HepG2 (cell line): Measurements from ENCODE around the gene MYO1B. TPM values are rescaled to one million over a fixed set of nuclear protein-coding genes. Genes with fewer than 3 reads are reported as not detected.

Source experiments
- ATAC-seq: fragments of 200-7000 bp; cut with Tn5 transposase; 3 replicates; pipeline ENCODE4 v1.9.1; 2020; ENCODE audit warnings: mild to moderate bottlenecking, moderate library complexity
- BruUV-seq: library from RNA; stranded (reverse); fragments of 400-500 nt; replicated peaks from 2 replicates; lab custom pipeline; 2021; lab: Mats Ljungman, UMichigan
- CTCF ChIA-PET: fragments of 300-600 bp; formaldehyde crosslinking; extraction: SDS; loops from one replicate; lab custom pipeline; 2021; ENCODE audit warnings: low total read pairs, inconsistent platforms, low intra/inter-chr PET ratio; lab: Yijun Ruan, JAX
- POLR2A ChIA-PET: fragments of 350-600 bp; sonication (Branson Sonifier 250); formaldehyde crosslinking; loops from one replicate; lab custom pipeline; 2020; ENCODE audit warnings: antibody characterized with exemption, inconsistent platforms; lab: Yijun Ruan, JAX
- DNase-seq: peaks from one replicate; pipeline ENCODE4 v3.0.0-alpha.2; 2015; ENCODE audit warnings: low spot score
- FAIRE-seq: peaks from 3 replicates; lab custom pipeline; 2011; peaks lifted over from hg19 to GRCh38; lab: Jason Lieb, UNC
- H2AFZ ChIP-seq: one replicate; pipeline ENCODE4 v1.6.1; 2011; ENCODE audit warnings: low read length, inconsistent platforms
- H3K27ac ChIP-seq: fragments of 300-600 bp; 3 replicates; pipeline ENCODE4 v1.8.0; 2011; ENCODE audit warnings: mixed run types, mild to moderate bottlenecking, mixed read lengths, low read length, inconsistent platforms; ENCODE audit not compliant: insufficient read depth; ENCODE audit errors: extremely low read length
- H3K27me3 ChIP-seq, 2 experiments: fragments of 200-600 bp in 1 of 2; 2 replicates in 1 of 2; 3 replicates in 1 of 2; pipeline versions ENCODE4 v1.6.0 to v1.8.0; 2011; ENCODE audit warnings: low read length in 2 of 2, mild to moderate bottlenecking in 2 of 2, moderate library complexity in 2 of 2, inconsistent platforms in 1 of 2; ENCODE audit not compliant: insufficient read depth in 2 of 2, control insufficient read depth in 1 of 2
- H3K36me3 ChIP-seq, 2 experiments: fragments of 200-600 bp in 1 of 2; replicated peaks in 1 of 2; 2 replicates in 1 of 2; 3 replicates in 1 of 2; pipeline versions ENCODE4 v1.5.1 to v1.8.0; 2011; ENCODE audit warnings: low read length in 2 of 2, inconsistent platforms in 1 of 2; ENCODE audit not compliant: insufficient read depth in 2 of 2, control insufficient read depth in 1 of 2
- H3K4me1 ChIP-seq: 2 replicates; pipeline ENCODE4 v1.5.1; 2012; ENCODE audit warnings: low read length, inconsistent platforms; ENCODE audit not compliant: insufficient read depth
- H3K4me2 ChIP-seq: 2 replicates; pipeline ENCODE4 v1.6.0; 2011; ENCODE audit warnings: low read depth, low read length, inconsistent platforms
- H3K4me3 ChIP-seq, 3 experiments: fragments of 200-600 bp in 1 of 3; sonication (generic), shearing (Covaris generic) in 1 of 3; replicated peaks in 1 of 3; 2 replicates each; pipeline ENCODE4 v1.5.1; 2011 to 2016; ENCODE audit warnings: low read length in 3 of 3, inconsistent platforms in 2 of 3, low read depth in 2 of 3, mild to moderate bottlenecking in 2 of 3, control low read depth in 1 of 3, mixed read lengths in 1 of 3; ENCODE audit not compliant: insufficient read depth in 1 of 3
- H3K79me2 ChIP-seq: one replicate; pipeline ENCODE4 v1.6.1; 2011; ENCODE audit warnings: low read length, inconsistent platforms; ENCODE audit not compliant: insufficient read depth
- H3K9ac ChIP-seq: 2 replicates; pipeline ENCODE4 v1.6.0; 2011; ENCODE audit warnings: mild to moderate bottlenecking, low read depth, low read length, inconsistent platforms; ENCODE audit not compliant: insufficient read depth
- H3K9me3 ChIP-seq: 2 replicates; pipeline ENCODE4 v1.5.1; 2012; ENCODE audit warnings: mild to moderate bottlenecking, low read length
- H4K20me1 ChIP-seq: 2 replicates; pipeline ENCODE4 v1.6.0; 2011; ENCODE audit warnings: inconsistent platforms, mild to moderate bottlenecking, low read length, moderate library complexity; ENCODE audit not compliant: insufficient read depth
- CHD4 ChIP-seq: fragments of 200-600 bp; sonication (generic); IDR thresholded peaks from 2 replicates; pipeline ENCODE4 v1.7.0; 2017; ENCODE audit warnings: mild to moderate bottlenecking, low read length, borderline replicate concordance
- ETV5 ChIP-seq: IDR thresholded peaks from 2 replicates; pipeline ENCODE4 v1.6.1; 2018; ENCODE audit warnings: missing biosample characterization, missing genetic modification reagents, inconsistent platforms, borderline replicate concordance
- HNF4A ChIP-seq: sonication (generic); formaldehyde crosslinking; IDR thresholded peaks from 2 replicates; pipeline ENCODE4 v1.4.0; 2020; ENCODE audit warnings: missing genetic modification reagents
- KMT2B ChIP-seq: IDR thresholded peaks from 2 replicates; pipeline ENCODE4 v1.6.1; 2016; ENCODE audit warnings: missing genetic modification reagents, missing compliant biosample characterization
- SCMH1 ChIP-seq: sonication (generic); formaldehyde crosslinking; IDR thresholded peaks from 2 replicates; pipeline ENCODE4 v1.9.0; 2021; ENCODE audit warnings: missing genetic modification reagents, mild to moderate bottlenecking, borderline replicate concordance
- ZNF329 ChIP-seq: sonication (generic); formaldehyde crosslinking; IDR thresholded peaks from 2 replicates; pipeline ENCODE4 v1.9.0; 2021; ENCODE audit warnings: low read depth, mild to moderate bottlenecking, missing genetic modification reagents
- ZNF468 ChIP-seq: sonication (generic); formaldehyde crosslinking; IDR thresholded peaks from 2 replicates; pipeline ENCODE4 v1.8.0; 2022; ENCODE audit warnings: mild to moderate bottlenecking, moderate library complexity, missing genetic modification reagents
- WGBS: methylation state at CpG from one replicate; pipeline ENCODE4 v1.1.6; 2017; ENCODE audit warnings: low lambda C conversion rate; 5-methylcytosine and 5-hydroxymethylcytosine counted together
- in situ Hi-C: cut with HindIII; loops from 2 replicates; pipeline ENCODE4 v1.10.0; 2017; ENCODE audit warnings: low pct_unique_long_range_greater_than_20kb; ENCODE audit not compliant: extremely low pct_ligation_motif_present
- intact Hi-C: fragments of 100-400 bp; cut with micrococcal nuclease; formaldehyde crosslinking; loops from one replicate; pipeline ENCODE4 v1.10.0; 2022; ENCODE audit not compliant: unreplicated experiment
- polyA plus RNA-seq, 8 experiments: library from polyadenylated mRNA; depleted of rRNA in 3 of 8; stranded (reverse) in 7 of 8; unstranded in 1 of 8; fragments of >200 nt; fragmentation: Illumina TruSeq in 4 of 8; extraction: Trizol in 4 of 8; gene quantifications; 2 replicates each; pipeline versions ENCODE4 v1.2.1 to v1.2.3, GENCODE V29; 2011 to 2016; ENCODE audit warnings: low read depth in 4 of 8, missing spikeins in 1 of 8, mixed read lengths in 1 of 8; ENCODE audit not compliant: insufficient read depth in 1 of 8
- total RNA-seq, 5 experiments: library from RNA; depleted of rRNA; stranded (reverse); fragments of >200 nt; fragmentation: Illumina TruSeq; extraction: Trizol; gene quantifications; 2 replicates each; pipeline ENCODE4 v1.2.3, GENCODE V29; 2016; ENCODE audit warnings: low read depth in 1 of 5
- TF ChIP-seq, protein P1 (sequence below): sonication (generic); formaldehyde crosslinking; IDR thresholded peaks from 2 replicates; pipeline ENCODE4; 2020; ENCODE audit warnings: missing genetic modification reagents, mild to moderate bottlenecking, borderline replicate concordance
- TF ChIP-seq, protein P2 (sequence below), 2 experiments: fragments of 450-650 bp in 1 of 2; sonication (generic) in 1 of 2; formaldehyde crosslinking in 1 of 2; IDR thresholded peaks; 2 replicates each; pipeline versions ENCODE4 v1.6.1 to v1.8.0; 2016 to 2022; ENCODE audit warnings: antibody characterized with exemption in 1 of 2, mild to moderate bottlenecking in 1 of 2, missing genetic modification reagents in 1 of 2

Gene MYO1B
- total and polyA plus RNA-seq, 2 of the 13 experiments (the other 11 are each of a cell fraction or from before 2014, with no cell fraction given) = 36.9 to 89.8 TPM

DNA sequence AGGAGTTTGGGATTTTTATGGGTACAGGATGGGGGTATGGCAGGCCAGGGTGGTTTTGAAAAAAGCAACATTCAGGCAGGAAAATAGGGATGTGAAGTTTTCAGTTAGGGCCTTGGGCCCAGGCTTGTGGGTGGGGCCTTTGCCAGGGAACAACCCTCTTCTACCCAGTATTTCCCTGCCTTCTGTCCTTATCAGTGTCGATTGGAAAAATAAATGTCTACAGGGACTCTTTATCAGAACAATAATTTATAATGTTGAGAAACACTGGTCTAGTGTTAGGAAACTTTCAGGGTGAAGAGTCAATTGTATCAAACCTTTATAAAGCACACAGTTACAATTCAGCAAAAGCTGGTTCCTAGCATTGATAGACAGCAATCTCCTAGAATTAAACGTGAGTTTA, 218.6 kb downstream of the MYO1B start:
- in situ Hi-C loops = no loop called here
- no peak for DNase-seq
- H3K27ac ChIP-seq = no peak overlapping the region
- BruUV-seq = no TSS peak
- TF ChIP-seq ETV5 (CRISPR knock-in tag) = no peak
- no peak for TF ChIP-seq ZNF468 (CRISPR knock-in tag)
- no peak for TF ChIP-seq SCMH1 (CRISPR knock-in tag)
- TF ChIP-seq, protein P1, sequence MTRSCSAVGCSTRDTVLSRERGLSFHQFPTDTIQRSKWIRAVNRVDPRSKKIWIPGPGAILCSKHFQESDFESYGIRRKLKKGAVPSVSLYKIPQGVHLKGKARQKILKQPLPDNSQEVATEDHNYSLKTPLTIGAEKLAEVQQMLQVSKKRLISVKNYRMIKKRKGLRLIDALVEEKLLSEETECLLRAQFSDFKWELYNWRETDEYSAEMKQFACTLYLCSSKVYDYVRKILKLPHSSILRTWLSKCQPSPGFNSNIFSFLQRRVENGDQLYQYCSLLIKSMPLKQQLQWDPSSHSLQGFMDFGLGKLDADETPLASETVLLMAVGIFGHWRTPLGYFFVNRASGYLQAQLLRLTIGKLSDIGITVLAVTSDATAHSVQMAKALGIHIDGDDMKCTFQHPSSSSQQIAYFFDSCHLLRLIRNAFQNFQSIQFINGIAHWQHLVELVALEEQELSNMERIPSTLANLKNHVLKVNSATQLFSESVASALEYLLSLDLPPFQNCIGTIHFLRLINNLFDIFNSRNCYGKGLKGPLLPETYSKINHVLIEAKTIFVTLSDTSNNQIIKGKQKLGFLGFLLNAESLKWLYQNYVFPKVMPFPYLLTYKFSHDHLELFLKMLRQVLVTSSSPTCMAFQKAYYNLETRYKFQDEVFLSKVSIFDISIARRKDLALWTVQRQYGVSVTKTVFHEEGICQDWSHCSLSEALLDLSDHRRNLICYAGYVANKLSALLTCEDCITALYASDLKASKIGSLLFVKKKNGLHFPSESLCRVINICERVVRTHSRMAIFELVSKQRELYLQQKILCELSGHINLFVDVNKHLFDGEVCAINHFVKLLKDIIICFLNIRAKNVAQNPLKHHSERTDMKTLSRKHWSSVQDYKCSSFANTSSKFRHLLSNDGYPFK (CRISPR knock-in tag) = no peak
- no peak for TF ChIP-seq ZNF329 (CRISPR knock-in tag)
- no peak for TF ChIP-seq HNF4A (CRISPR knock-in tag)
- TF ChIP-seq, protein P2, sequence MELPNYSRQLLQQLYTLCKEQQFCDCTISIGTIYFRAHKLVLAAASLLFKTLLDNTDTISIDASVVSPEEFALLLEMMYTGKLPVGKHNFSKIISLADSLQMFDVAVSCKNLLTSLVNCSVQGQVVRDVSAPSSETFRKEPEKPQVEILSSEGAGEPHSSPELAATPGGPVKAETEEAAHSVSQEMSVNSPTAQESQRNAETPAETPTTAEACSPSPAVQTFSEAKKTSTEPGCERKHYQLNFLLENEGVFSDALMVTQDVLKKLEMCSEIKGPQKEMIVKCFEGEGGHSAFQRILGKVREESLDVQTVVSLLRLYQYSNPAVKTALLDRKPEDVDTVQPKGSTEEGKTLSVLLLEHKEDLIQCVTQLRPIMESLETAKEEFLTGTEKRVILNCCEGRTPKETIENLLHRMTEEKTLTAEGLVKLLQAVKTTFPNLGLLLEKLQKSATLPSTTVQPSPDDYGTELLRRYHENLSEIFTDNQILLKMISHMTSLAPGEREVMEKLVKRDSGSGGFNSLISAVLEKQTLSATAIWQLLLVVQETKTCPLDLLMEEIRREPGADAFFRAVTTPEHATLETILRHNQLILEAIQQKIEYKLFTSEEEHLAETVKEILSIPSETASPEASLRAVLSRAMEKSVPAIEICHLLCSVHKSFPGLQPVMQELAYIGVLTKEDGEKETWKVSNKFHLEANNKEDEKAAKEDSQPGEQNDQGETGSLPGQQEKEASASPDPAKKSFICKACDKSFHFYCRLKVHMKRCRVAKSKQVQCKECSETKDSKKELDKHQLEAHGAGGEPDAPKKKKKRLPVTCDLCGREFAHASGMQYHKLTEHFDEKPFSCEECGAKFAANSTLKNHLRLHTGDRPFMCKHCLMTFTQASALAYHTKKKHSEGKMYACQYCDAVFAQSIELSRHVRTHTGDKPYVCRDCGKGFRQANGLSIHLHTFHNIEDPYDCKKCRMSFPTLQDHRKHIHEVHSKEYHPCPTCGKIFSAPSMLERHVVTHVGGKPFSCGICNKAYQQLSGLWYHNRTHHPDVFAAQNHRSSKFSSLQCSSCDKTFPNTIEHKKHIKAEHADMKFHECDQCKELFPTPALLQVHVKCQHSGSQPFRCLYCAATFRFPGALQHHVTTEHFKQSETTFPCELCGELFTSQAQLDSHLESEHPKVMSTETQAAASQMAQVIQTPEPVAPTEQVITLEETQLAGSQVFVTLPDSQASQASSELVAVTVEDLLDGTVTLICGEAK (IDR thresholded peaks at IDR 0.05) = no peak
- TF ChIP-seq, protein P2 (CRISPR knock-in tag; IDR thresholded peaks at IDR 0.05) = no peak
- TF ChIP-seq KMT2B (CRISPR knock-in tag) = no peak
- no peak for TF ChIP-seq CHD4
- TF ChIP-seq, all 625 proteins: peak for 0
- ChIA-PET POLR2A (no interaction called here), CTCF (no interaction called here)
- no peak overlapping the region for H3K4me2 ChIP-seq
- no peak for FAIRE-seq
- whole genome bisulfite sequencing = 13% methylated on average over 2 of the region's 2 CpGs
- no peaks in the 10 kb centered on the region for H3K79me2 ChIP-seq
- H2AFZ ChIP-seq = no peak overlapping the region
- ATAC-seq = no peak
- no peaks in the 10 kb centered on the region for H3K36me3 ChIP-seq
- no peak overlapping the region for H3K9ac ChIP-seq
- no peaks in the 10 kb centered on the region for H3K4me1 ChIP-seq
- H3K9me3 ChIP-seq = no peaks in the 10 kb centered on the region
- H3K27me3 ChIP-seq = peaks cover 0 to 10% of the 10 kb centered on the region in 2 experiments; a peak in 2 of 5 replicates
- no peak overlapping the region for H3K4me3 ChIP-seq
- no peaks in the 10 kb centered on the region for H4K20me1 ChIP-seq
- intact Hi-C loops = no loop called here
